NCI-H187 treated with DMSO at 0.1 percent for 48 hours (cell line): Measurements from ENCODE around the gene VAV1.
"Not testable (repeated sequence)": the region's sequence is repeated elsewhere in the genome, so short reads cannot be mapped to it uniquely, and the experiment has no call there.

Experiments
- DNase-seq: peaks from one replicate; lab custom pipeline; 2025; lab: John Stamatoyannopoulos, UW

The VAV1 gene

GRCh38 chr19:6819323-6819722, 46.8 kb downstream of the VAV1 start:
- no peak for DNase-seq

GRCh38 chr19:6820237-6820636, 47.7 kb downstream of the VAV1 start:
- DNase-seq, result no peak

GRCh38 chr19:6821639-6822310, 49.3 kb downstream of the VAV1 start:
- DNase-seq, result no peak

GRCh38 chr19:6822311-6822670, 49.8 kb downstream of the VAV1 start:
- no peak for DNase-seq

GRCh38 chr19:6825076-6825774, 52.7 kb downstream of the VAV1 start:
- no peak for DNase-seq

GRCh38 chr19:6826281-6826920, 53.9 kb downstream of the VAV1 start:
- no peak for DNase-seq

- no peak for DNase-seq
These were observed 55.8 kb downstream of the VAV1 start for GRCh38 chr19:6828306-6828697.

GRCh38 chr19:6828698-6829633, 56.5 kb downstream of the VAV1 start:
- no peak for DNase-seq

GRCh38 chr19:6829829-6830228, 57.3 kb downstream of the VAV1 start:
- DNase-seq, result not testable (repeated sequence)

- not testable (repeated sequence) for DNase-seq
These were observed 58.6 kb downstream of the VAV1 start for GRCh38 chr19:6831084-6831483.

- no peak for DNase-seq
These were observed 59.9 kb downstream of the VAV1 start for GRCh38 chr19:6832412-6832811.

- DNase-seq, result no peak
These were observed 60.8 kb downstream of the VAV1 start for GRCh38 chr19:6833166-6833790.

- DNase-seq, result no peak
These were observed 61.9 kb downstream of the VAV1 start for GRCh38 chr19:6834433-6834832.

- no peak for DNase-seq
These were observed 63.0 kb downstream of the VAV1 start for GRCh38 chr19:6835501-6835900.

GRCh38 chr19:6837525-6837924, 65.0 kb downstream of the VAV1 start:
- DNase-seq, result no peak

GRCh38 chr19:6838062-6838655, 65.7 kb downstream of the VAV1 start:
- DNase-seq, result no peak

- no peak for DNase-seq
These were observed 70.5 kb downstream of the VAV1 start for GRCh38 chr19:6842871-6843607.

- no peak for DNase-seq
These were observed 75.3 kb downstream of the VAV1 start for GRCh38 chr19:6847828-6848200.

GRCh38 chr19:6848986-6849385, 76.5 kb downstream of the VAV1 start:
- no peak for DNase-seq

GRCh38 chr19:6849876-6850275, 77.4 kb downstream of the VAV1 start:
- no peak for DNase-seq

- DNase-seq, result no peak
These were observed 78.9 kb downstream of the VAV1 start for GRCh38 chr19:6851359-6851758.
